CD4-positive, alpha-beta memory T cell (primary cell): Measurements from ENCODE around the gene ALOX5. TPM values are rescaled to one million over a fixed set of nuclear protein-coding genes. Genes with fewer than 3 reads are reported as not detected.

ENCODE experiments used
- CTCF ChIA-PET: fragments of 350-600 bp; sonication (Branson Sonifier 250); formaldehyde crosslinking; loops from one replicate; lab custom pipeline; 2021; ENCODE audit warnings: inconsistent platforms; ENCODE audit not compliant: partially characterized antibody; lab: Charles Lee
- POLR2A ChIA-PET: fragments of 350-600 bp; sonication (Branson Sonifier 250); formaldehyde crosslinking; loops from one replicate; lab custom pipeline; 2021; ENCODE audit not compliant: partially characterized antibody; lab: Charles Lee
- DNase-seq, 5 donors: peaks; one replicate each; pipeline versions ENCODE4 v3.0.0 to v3.0.0-alpha.2; 2020 to 2022; ENCODE audit warnings: mixed read lengths in 1 of 5
- H3K27ac ChIP-seq: one replicate; pipeline ENCODE4 v1.7.0; 2013; ENCODE audit warnings: low read depth, low read length
- H3K27me3 ChIP-seq: 2 replicates; pipeline ENCODE4 v1.7.0; 2013; ENCODE audit warnings: mild to moderate bottlenecking, low read length, moderate library complexity; ENCODE audit not compliant: insufficient read depth
- H3K36me3 ChIP-seq: 2 replicates; pipeline ENCODE4 v1.7.0; 2013; ENCODE audit warnings: mild to moderate bottlenecking, low read length, moderate library complexity; ENCODE audit not compliant: insufficient read depth
- H3K4me1 ChIP-seq: 2 replicates; pipeline ENCODE4 v1.7.0; 2013; ENCODE audit warnings: mild to moderate bottlenecking, low read length, moderate library complexity; ENCODE audit not compliant: insufficient read depth
- H3K4me3 ChIP-seq, 2 donors: one replicate each; pipeline ENCODE4 v1.7.0; 2013; ENCODE audit warnings: low read length in 2 of 2, mild to moderate bottlenecking in 1 of 2
- H3K9me3 ChIP-seq, 2 donors: one replicate each; pipeline ENCODE4 v1.7.0; 2013; ENCODE audit warnings: low read length in 2 of 2, control low read depth in 1 of 2; ENCODE audit not compliant: control insufficient read depth in 1 of 2
- H3K27ac Mint-ChIP-seq, 7 donors: one replicate each; pipeline ENCODE4 v1.8.0; 2020 to 2021; ENCODE audit warnings: mixed read lengths in 7 of 7, mild to moderate bottlenecking in 6 of 7, inconsistent platforms in 3 of 7, moderate library complexity in 3 of 7
- H3K27me3 Mint-ChIP-seq, 2 donors: one replicate each; pipeline ENCODE4 v1.8.0; 2020 to 2021; ENCODE audit warnings: mixed read lengths in 2 of 2
- H3K36me3 Mint-ChIP-seq, 2 donors: one replicate each; pipeline ENCODE4 v1.8.0; 2020 to 2021; ENCODE audit warnings: mixed read lengths in 2 of 2, inconsistent platforms in 1 of 2, mild to moderate bottlenecking in 1 of 2
- H3K4me1 Mint-ChIP-seq, 4 donors: one replicate each; pipeline ENCODE4 v1.8.0; 2020 to 2021; ENCODE audit warnings: mixed read lengths in 4 of 4, mild to moderate bottlenecking in 1 of 4
- H3K4me3 Mint-ChIP-seq, 8 donors: one replicate each; pipeline ENCODE4 v1.8.0; 2020 to 2021; ENCODE audit warnings: mixed read lengths in 8 of 8, mild to moderate bottlenecking in 7 of 8, moderate library complexity in 6 of 8, inconsistent platforms in 3 of 8
- H3K9me3 Mint-ChIP-seq, 8 donors: one replicate each; pipeline ENCODE4 v1.8.0; 2020 to 2021; ENCODE audit warnings: mixed read lengths in 8 of 8, mild to moderate bottlenecking in 5 of 8, inconsistent platforms in 3 of 8, moderate library complexity in 1 of 8
- intact Hi-C: fragments of 100-400 bp; cut with micrococcal nuclease; formaldehyde crosslinking; loops from one replicate; pipeline ENCODE4 v1.15.1; 2023
- polyA plus RNA-seq, 2 donors: library from polyadenylated mRNA; unstranded; fragments of 300-500 nt; fragmentation: Illumina TruSeq; gene quantifications; one replicate each; pipeline ENCODE4 v1.2.3, GENCODE V29; 2021
- total RNA-seq, 2 experiments: library from RNA; stranded (reverse); gene quantifications; one replicate each; pipeline ENCODE4 v1.2.3, GENCODE V29; 2021

ALOX5 gene
- total and polyA plus RNA-seq, 4 experiments from 2014 or later = 3.1 to 30.3 (median 9.3) TPM

DNA sequence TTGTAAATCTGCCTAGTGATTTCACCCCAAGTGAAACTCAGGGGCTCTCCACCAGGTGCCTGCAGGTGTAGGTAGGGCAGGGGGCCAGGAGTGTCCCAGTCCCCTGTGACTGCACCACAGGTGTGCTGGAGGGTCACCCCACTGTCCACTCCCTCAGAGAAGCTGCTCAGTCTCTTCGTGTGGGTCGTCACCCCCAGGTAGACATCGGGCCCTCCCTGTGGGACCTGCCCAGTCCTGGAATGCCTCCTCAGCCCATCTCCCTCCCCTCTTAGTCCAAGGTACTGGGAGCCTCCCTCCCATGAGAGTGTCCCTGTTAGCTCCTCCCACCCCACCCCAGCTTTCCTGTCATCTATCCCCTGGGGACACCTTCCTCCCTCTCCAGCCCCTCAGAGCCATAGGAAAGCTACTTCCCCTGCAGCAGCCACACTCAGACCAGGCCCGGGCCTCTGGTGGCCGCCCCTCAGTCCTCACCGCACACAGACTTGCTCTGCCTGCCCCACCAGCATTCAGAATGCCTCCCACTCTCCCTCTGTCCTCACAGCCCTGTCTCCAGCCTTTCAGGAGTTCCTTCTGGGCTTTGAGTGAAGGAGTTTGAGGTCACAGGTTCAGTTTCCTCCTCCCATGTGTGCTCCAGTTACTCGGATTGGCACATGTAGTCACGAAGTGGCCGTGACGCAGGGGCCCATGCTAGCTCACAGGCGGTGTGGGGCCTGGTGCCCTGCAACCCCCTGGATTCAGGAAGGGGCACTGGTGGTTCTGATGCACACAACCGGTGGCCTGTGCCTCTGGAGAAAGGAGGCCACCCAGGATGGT lies 5.1 kb downstream of the ALOX5 start:
- no peaks in the 10 kb centered on the region for H3K27me3 ChIP-seq
- CTCF ChIA-PET = no interaction called here
- POLR2A ChIA-PET = no interaction called here
- H3K9me3 Mint-ChIP-seq = no peaks in the 10 kb centered on the region
- DNase-seq = no peak
- H3K27ac Mint-ChIP-seq = peak overlapping the region in 1 of 7 donors; percentile 8
- H3K4me3 ChIP-seq = no peak overlapping the region
- peaks cover 5 to 15% (median 12%) of the 10 kb centered on the region in 4 donors for H3K4me1 Mint-ChIP-seq
- peaks cover 15% of the 10 kb centered on the region for H3K4me1 ChIP-seq
- H3K36me3 ChIP-seq = no peaks in the 10 kb centered on the region
- H3K36me3 Mint-ChIP-seq = no peaks in the 10 kb centered on the region
- H3K4me3 Mint-ChIP-seq = no peak overlapping the region
- H3K27me3 Mint-ChIP-seq = peaks cover 0 to 3% of the 10 kb centered on the region in 2 donors
- intact Hi-C loops = no loop called here
- no peak overlapping the region for H3K27ac ChIP-seq
- no peaks in the 10 kb centered on the region for H3K9me3 ChIP-seq

DNA sequence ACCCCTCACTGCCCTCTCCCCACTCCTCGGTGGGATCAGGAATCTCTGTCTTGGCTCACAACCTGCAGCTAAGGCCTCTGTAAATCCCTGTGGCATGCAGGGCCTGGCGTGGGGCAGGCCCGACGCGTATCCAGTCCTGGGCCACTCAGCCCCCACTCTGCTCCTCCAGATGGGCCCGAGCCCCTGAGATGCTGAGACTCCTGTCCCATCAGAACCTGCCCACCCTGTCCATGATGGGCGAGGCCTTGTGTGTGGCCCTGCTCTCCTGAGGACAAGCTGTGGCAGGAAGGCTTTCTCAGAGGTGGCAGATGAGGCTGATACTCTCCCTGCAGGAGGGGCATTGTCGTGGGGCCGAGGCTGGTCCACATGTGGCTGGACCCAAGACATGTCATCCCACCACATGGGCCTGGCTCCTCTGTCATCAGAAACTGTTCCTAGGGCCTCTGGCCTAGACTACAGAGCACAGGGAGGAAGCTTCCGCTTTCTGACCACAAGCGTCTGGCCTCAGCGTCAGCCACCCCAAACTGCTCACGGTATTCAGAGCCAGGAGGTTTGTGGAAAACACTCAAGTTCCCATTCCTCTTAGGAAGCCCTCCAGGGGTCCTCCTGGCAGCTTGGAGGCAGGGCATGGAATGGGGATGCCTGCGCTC lies 6.0 kb downstream of the ALOX5 start:
- no peak for DNase-seq
- intact Hi-C loops = no loop called here
- peaks cover 10% of the 10 kb centered on the region for H3K4me1 ChIP-seq
- CTCF ChIA-PET = no interaction called here
- no peak overlapping the region for H3K27ac ChIP-seq
- H3K27ac Mint-ChIP-seq = peak overlapping the region in 1 of 7 donors; percentile 8
- no peak overlapping the region for H3K4me3 Mint-ChIP-seq
- H3K27me3 Mint-ChIP-seq = peaks cover 0 to 3% of the 10 kb centered on the region in 2 donors
- no peaks in the 10 kb centered on the region for H3K36me3 Mint-ChIP-seq
- no peaks in the 10 kb centered on the region for H3K27me3 ChIP-seq
- no peaks in the 10 kb centered on the region for H3K9me3 ChIP-seq
- peaks cover 5 to 11% (median 9%) of the 10 kb centered on the region in 4 donors for H3K4me1 Mint-ChIP-seq
- no peaks in the 10 kb centered on the region for H3K9me3 Mint-ChIP-seq
- H3K36me3 ChIP-seq = no peaks in the 10 kb centered on the region
- H3K4me3 ChIP-seq = no peak overlapping the region
- POLR2A ChIA-PET = no interaction called here

DNA sequence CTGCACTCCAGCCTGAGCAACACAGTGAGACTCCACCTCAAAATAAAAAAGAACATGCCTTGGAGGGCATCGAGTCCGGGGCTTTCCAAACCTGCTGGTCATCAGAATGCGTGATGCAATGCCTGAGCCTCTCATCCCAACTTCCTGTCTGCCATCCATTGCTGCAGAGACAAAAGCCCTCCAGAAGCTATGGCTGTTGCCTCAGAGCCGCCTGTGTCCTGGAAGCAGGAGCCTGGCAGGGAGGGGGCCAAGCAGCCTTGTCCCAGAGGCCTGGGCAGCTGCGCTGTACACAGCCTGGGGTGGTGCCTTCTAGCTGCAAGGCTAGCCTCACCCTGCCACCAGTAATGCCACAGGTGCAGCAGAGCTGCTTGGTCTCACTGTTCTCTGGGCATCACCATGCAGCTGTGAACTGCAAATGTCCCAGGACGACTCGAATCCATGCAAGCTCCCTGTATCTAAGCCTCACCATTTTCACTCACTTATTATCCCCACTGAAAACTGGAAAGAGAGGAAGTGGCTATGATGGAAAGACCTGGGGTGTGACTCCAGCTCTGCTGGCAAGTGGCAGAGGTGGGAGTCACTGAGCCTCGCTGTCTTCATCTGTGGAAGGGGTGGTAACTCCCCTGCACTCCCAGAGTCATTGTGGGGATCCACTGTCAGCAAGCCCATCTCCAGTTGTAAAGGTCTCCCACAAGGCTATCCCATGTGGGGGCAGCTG lies 7.0 kb downstream of the ALOX5 start:
- Histone ChIP-seq H3K4me3 (no peak overlapping the region), H3K27ac (no peak overlapping the region), H3K9me3 (no peaks in the 10 kb centered on the region), H3K36me3 (no peaks in the 10 kb centered on the region), H3K4me1 (no peaks in the 10 kb centered on the region), H3K27me3 (no peaks in the 10 kb centered on the region)
- Mint-ChIP-seq H3K4me1 (peaks cover 0 to 3% (median under 1%) of the 10 kb centered on the region in 4 donors), H3K27me3 (peaks cover 0 to 3% of the 10 kb centered on the region in 2 donors), H3K4me3 (no peak overlapping the region), H3K36me3 (no peaks in the 10 kb centered on the region), H3K27ac (no peak overlapping the region), H3K9me3 (no peaks in the 10 kb centered on the region)
- DNase-seq = no peak
- POLR2A ChIA-PET = no interaction called here
- CTCF ChIA-PET = no interaction called here
- intact Hi-C loops = no loop called here

GRCh38 chr10:45382591-45382990 lies 8.6 kb downstream of the ALOX5 start:
- CTCF ChIA-PET = no interaction called here
- Mint-ChIP-seq H3K27ac (no peak overlapping the region), H3K9me3 (peaks cover 0 to 1% (median 0%) of the 10 kb centered on the region in 8 donors), H3K36me3 (peaks cover 0 to 3% of the 10 kb centered on the region in 2 donors), H3K27me3 (peaks cover 0 to 3% of the 10 kb centered on the region in 2 donors), H3K4me3 (no peak overlapping the region), H3K4me1 (no peaks in the 10 kb centered on the region)
- no peaks in the 10 kb centered on the region for H3K4me1 ChIP-seq
- intact Hi-C loops = no loop called here
- H3K9me3 ChIP-seq = no peaks in the 10 kb centered on the region
- no peaks in the 10 kb centered on the region for H3K36me3 ChIP-seq
- H3K27me3 ChIP-seq = no peaks in the 10 kb centered on the region
- no peak overlapping the region for H3K4me3 ChIP-seq
- POLR2A ChIA-PET = no interaction called here
- no peak for DNase-seq
- no peak overlapping the region for H3K27ac ChIP-seq

DNA sequence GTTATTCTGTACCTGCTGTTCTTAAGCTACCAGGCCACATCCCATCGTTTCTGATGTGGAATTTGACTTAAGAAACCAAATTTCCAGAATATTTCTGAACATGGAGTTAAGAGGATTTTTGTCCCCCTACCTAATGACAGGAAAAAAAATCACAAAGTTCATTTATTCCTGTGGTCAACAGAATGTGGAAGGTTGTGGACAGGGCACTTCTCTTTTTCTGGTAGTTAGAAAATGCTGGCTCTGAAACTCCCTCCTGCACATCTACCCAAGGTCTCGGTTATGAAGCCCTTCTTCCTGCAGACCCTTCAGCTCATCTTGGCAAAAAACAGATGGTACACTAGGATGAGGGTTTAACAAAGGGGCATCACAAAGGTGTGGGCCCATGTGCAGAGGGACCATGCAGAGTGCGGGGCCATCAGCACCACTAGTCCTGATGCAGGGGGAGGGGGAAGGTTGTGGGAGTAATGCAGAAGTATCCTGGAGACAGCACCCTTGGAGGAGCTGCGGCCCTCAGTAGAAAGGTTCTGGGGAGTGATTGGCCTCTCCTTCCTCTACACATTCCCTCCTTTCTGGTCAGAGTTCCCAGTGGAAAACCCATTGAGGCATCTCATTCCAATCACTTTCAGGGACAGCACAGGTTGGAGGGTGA lies 9.8 kb downstream of the ALOX5 start:
- Histone ChIP-seq H3K27me3 (no peaks in the 10 kb centered on the region), H3K4me3 (no peak overlapping the region), H3K4me1 (no peaks in the 10 kb centered on the region), H3K36me3 (no peaks in the 10 kb centered on the region), H3K9me3 (no peaks in the 10 kb centered on the region), H3K27ac (no peak overlapping the region)
- DNase-seq = no peak
- no peaks in the 10 kb centered on the region for H3K27me3 Mint-ChIP-seq
- ChIA-PET POLR2A (interaction anchor here (1.5 kb wide), 1 partner anchor 9 kb away, joined by 3 read pairs; no protein-coding TSS in a partner anchor), CTCF (no interaction called here)
- H3K27ac Mint-ChIP-seq = no peak overlapping the region
- peaks cover 0 to 4% of the 10 kb centered on the region in 2 donors for H3K36me3 Mint-ChIP-seq
- peaks cover 0 to 1% (median 0%) of the 10 kb centered on the region in 8 donors for H3K9me3 Mint-ChIP-seq
- H3K4me1 Mint-ChIP-seq = no peaks in the 10 kb centered on the region
- no peak overlapping the region for H3K4me3 Mint-ChIP-seq
- intact Hi-C loops = no loop called here

DNA sequence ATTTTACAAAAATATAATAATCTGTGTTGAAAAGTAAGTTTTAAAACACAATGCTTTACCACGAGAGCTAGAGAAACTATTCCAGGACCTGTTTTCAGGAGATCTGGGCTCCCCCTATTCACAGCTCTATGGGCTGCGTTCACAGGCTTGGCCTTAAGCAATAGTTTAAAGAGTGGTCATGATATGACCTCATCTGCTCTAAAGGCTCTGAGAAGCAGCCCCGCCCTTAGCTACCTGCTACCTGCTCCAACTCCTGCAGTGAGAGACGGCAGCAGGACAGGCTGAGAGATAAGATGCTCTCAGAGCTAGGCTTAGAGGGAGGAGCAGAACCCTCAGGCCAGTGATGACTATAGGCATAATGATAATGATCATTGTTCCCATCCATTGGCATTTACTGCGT lies 12.6 kb downstream of the ALOX5 start:
- Mint-ChIP-seq H3K9me3 (peaks cover 0 to 9% (median 2%) of the 10 kb centered on the region in 8 donors), H3K4me3 (no peak overlapping the region), H3K36me3 (peaks cover 0 to 6% of the 10 kb centered on the region in 2 donors), H3K4me1 (no peaks in the 10 kb centered on the region), H3K27me3 (peaks cover 0 to 1% of the 10 kb centered on the region in 2 donors), H3K27ac (no peak overlapping the region)
- CTCF ChIA-PET = no interaction called here
- H3K4me3 ChIP-seq = no peak overlapping the region
- H3K4me1 ChIP-seq = no peaks in the 10 kb centered on the region
- no peaks in the 10 kb centered on the region for H3K9me3 ChIP-seq
- POLR2A ChIA-PET = no interaction called here
- no peak for DNase-seq
- H3K27me3 ChIP-seq = no peaks in the 10 kb centered on the region
- no peaks in the 10 kb centered on the region for H3K36me3 ChIP-seq
- no peak overlapping the region for H3K27ac ChIP-seq
- intact Hi-C loops = no loop called here
